GM10266 (cell line): ENCODE measurements around the gene ASB13.
"Not testable (repeated sequence)": the region's sequence is repeated elsewhere in the genome, so short reads cannot be mapped to it uniquely, and the experiment has no call there.

Experiments used
- DNase-seq: peaks from one replicate; pipeline ENCODE4 v3.0.0; 2012; ENCODE audit errors: extremely low spot score
- CTCF ChIP-seq: IDR thresholded peaks from 2 replicates; pipeline ENCODE4 v1.5.1; 2012; ENCODE audit warnings: mild to moderate bottlenecking, low read depth; ENCODE audit not compliant: control insufficient read depth, insufficient read depth; ENCODE audit errors: missing control alignments

The ASB13 gene

GRCh38 chr10:5596611-5597341 is 69.6 kb downstream of the ASB13 start:
- no peak for DNase-seq
- no peak for TF ChIP-seq CTCF

GRCh38 chr10:5595994-5596471 is 70.4 kb downstream of the ASB13 start:
- TF ChIP-seq CTCF, result no peak
- DNase-seq, result no peak

- no peak for DNase-seq
- TF ChIP-seq CTCF, result no peak
Measured at GRCh38 chr10:5595591-5595990, 70.8 kb downstream of the ASB13 start.

GRCh38 chr10:5595095-5595494 is 71.3 kb downstream of the ASB13 start:
- no peak for DNase-seq
- TF ChIP-seq CTCF, result no peak

GRCh38 chr10:5594271-5595049 is 71.9 kb downstream of the ASB13 start:
- no peak for TF ChIP-seq CTCF
- no peak for DNase-seq

- DNase-seq, result not testable (repeated sequence)
Measured at GRCh38 chr10:5593347-5593746, 73.0 kb downstream of the ASB13 start.

- no peak for DNase-seq
- TF ChIP-seq CTCF, result no peak
Measured at GRCh38 chr10:5592070-5592469, 74.3 kb downstream of the ASB13 start.
